HG02571 (cell line): ENCODE data around the gene BTBD17.

Experiments
- ATAC-seq: cut with Tn5 transposase; IDR thresholded peaks from one replicate; pipeline ENCODE4 v1.9.1; 2021; ENCODE audit warnings: mild to moderate bottlenecking, moderate library complexity; ENCODE audit not compliant: unreplicated experiment

The BTBD17 gene

GRCh38 chr17:74337834-74338500, 23.7 kb downstream of the BTBD17 start:
- no peak for ATAC-seq

- ATAC-seq, result no peak
These were observed 25.4 kb downstream of the BTBD17 start for GRCh38 chr17:74336307-74336706.

GRCh38 chr17:74335529-74336062, 26.1 kb downstream of the BTBD17 start:
- no peak for ATAC-seq

- ATAC-seq, result no peak
These were observed 27.2 kb downstream of the BTBD17 start for GRCh38 chr17:74334393-74335039.

- ATAC-seq, result no peak
These were observed 28.8 kb downstream of the BTBD17 start for GRCh38 chr17:74332763-74333283.

- no peak for ATAC-seq
These were observed 29.5 kb downstream of the BTBD17 start for GRCh38 chr17:74332017-74332650.

GRCh38 chr17:74330446-74330845, 31.2 kb downstream of the BTBD17 start:
- ATAC-seq, result no peak

- no peak for ATAC-seq
These were observed 32.3 kb downstream of the BTBD17 start for GRCh38 chr17:74329378-74329777.

GRCh38 chr17:74328487-74328886, 33.2 kb downstream of the BTBD17 start:
- ATAC-seq, result no peak

GRCh38 chr17:74326506-74326905, 35.2 kb downstream of the BTBD17 start:
- no peak for ATAC-seq

GRCh38 chr17:74325743-74326379, 35.8 kb downstream of the BTBD17 start, which contains the start of gene KIF19:
Gene KIF19 (plus strand): TSS chr17:74326226. CDS start chr17:74326350, 124 bp downstream.
- ATAC-seq, result no peak

- ATAC-seq, result no peak
These were observed 36.3 kb downstream of the BTBD17 start for GRCh38 chr17:74325376-74325742.

- no peak for ATAC-seq
These were observed 37.1 kb downstream of the BTBD17 start for GRCh38 chr17:74324521-74324920.

- ATAC-seq, result no peak
These were observed 43.3 kb downstream of the BTBD17 start for GRCh38 chr17:74318391-74318790.

GRCh38 chr17:74317071-74317470, 44.6 kb downstream of the BTBD17 start:
- ATAC-seq, result no peak

- ATAC-seq, result no peak
These were observed 45.4 kb downstream of the BTBD17 start for GRCh38 chr17:74316220-74316619.

GRCh38 chr17:74314877-74315276, 46.8 kb downstream of the BTBD17 start:
- no peak for ATAC-seq

- ATAC-seq, result no peak
These were observed 51.8 kb downstream of the BTBD17 start for GRCh38 chr17:74309902-74310301.

GRCh38 chr17:74307984-74308773, 53.5 kb downstream of the BTBD17 start:
- no peak for ATAC-seq
